Measurements from ENCODE around the gene MLXIPL.
"Not testable (repeated sequence)": the region's sequence is repeated elsewhere in the genome, so short reads cannot be mapped to it uniquely, and the experiment has no call there.

MLXIPL gene

GRCh38 chr7:73645643-73646174 is 21.4 kb upstream of the MLXIPL start:
- no peak for DNase-seq (ENCODE audit: low read depth in 2 of 2)

GRCh38 chr7:73644688-73645286 is 20.5 kb upstream of the MLXIPL start:
- no peak for DNase-seq (ENCODE audit: low read depth in 2 of 2)

GRCh38 chr7:73642834-73643233 is 18.5 kb upstream of the MLXIPL start:
- DNase-seq (ENCODE audit: low read depth in 2 of 2), result no peak

- no peak for DNase-seq (ENCODE audit: low read depth in 2 of 2)
These were observed 14.6 kb upstream of the MLXIPL start for GRCh38 chr7:73638911-73639310.

GRCh38 chr7:73635428-73636200 is 11.3 kb upstream of the MLXIPL start:
- DNase-seq (ENCODE audit: low read depth in 2 of 2), result no peak

GRCh38 chr7:73633844-73634243 is 9.5 kb upstream of the MLXIPL start:
- DNase-seq (ENCODE audit: low read depth in 2 of 2), result no peak

GRCh38 chr7:73633323-73633722 is 9.0 kb upstream of the MLXIPL start:
- no peak for DNase-seq (ENCODE audit: low read depth in 2 of 2)

GRCh38 chr7:73631558-73631957 is 7.2 kb upstream of the MLXIPL start:
- DNase-seq (ENCODE audit: low read depth in 2 of 2), result no peak

- DNase-seq (ENCODE audit: low read depth in 2 of 2), result no peak
These were observed 4.2 kb upstream of the MLXIPL start for GRCh38 chr7:73628504-73628903.

GRCh38 chr7:73626814-73627213 is 2.5 kb upstream of the MLXIPL start:
- DNase-seq (ENCODE audit: low read depth in 2 of 2), result no peak

- no peak for DNase-seq (ENCODE audit: low read depth in 2 of 2)
These were observed 954 bp upstream of the MLXIPL start for GRCh38 chr7:73625276-73625675.

- no peak for DNase-seq (ENCODE audit: low read depth in 2 of 2)
These were observed 313 bp upstream of the MLXIPL start for GRCh38 chr7:73624669-73625001.

GRCh38 chr7:73622909-73623797 is 1.2 kb downstream of the MLXIPL start:
- no peak for DNase-seq (ENCODE audit: low read depth in 2 of 2)

- no peak for DNase-seq (ENCODE audit: low read depth in 2 of 2)
These were observed 1.8 kb downstream of the MLXIPL start for GRCh38 chr7:73622527-73622908.

- no peak for DNase-seq (ENCODE audit: low read depth in 2 of 2)
These were observed 2.9 kb downstream of the MLXIPL start for GRCh38 chr7:73621168-73622063.

GRCh38 chr7:73619394-73619793 is 4.9 kb downstream of the MLXIPL start:
- DNase-seq (ENCODE audit: low read depth in 2 of 2), result not testable (repeated sequence)

GRCh38 chr7:73618538-73618937 is 5.8 kb downstream of the MLXIPL start:
- no peak for DNase-seq (ENCODE audit: low read depth in 2 of 2)

GRCh38 chr7:73617520-73617919 is 6.8 kb downstream of the MLXIPL start:
- not testable (repeated sequence) for DNase-seq (ENCODE audit: low read depth in 2 of 2)

GRCh38 chr7:73615886-73616285 is 8.4 kb downstream of the MLXIPL start:
- DNase-seq (ENCODE audit: low read depth in 2 of 2), result no peak

GRCh38 chr7:73614937-73615336 is 9.4 kb downstream of the MLXIPL start:
- DNase-seq (ENCODE audit: low read depth in 2 of 2), result not testable (repeated sequence)

- no peak for DNase-seq (ENCODE audit: low read depth in 2 of 2)
These were observed 10.2 kb downstream of the MLXIPL start for GRCh38 chr7:73613954-73614735.

Data from stimulated activated CD8-positive, alpha-beta memory T cell treated with anti-CD3 and anti-CD28 coated beads, Interleukin-7, amount 100 ng/mL, for 4 hours (primary cell).